ENCODE results near the gene FAM124A. TPM values are rescaled to one million over a fixed set of nuclear protein-coding genes. Genes with fewer than 3 reads are reported as not detected.

FAM124A gene
- total and polyA plus RNA-seq, 2 donors from 2014 or later: 3.5 to 7.7 TPM

- no peak for TF ChIP-seq CTCF (IDR thresholded peaks at IDR 0.05; ENCODE audit: borderline replicate concordance, extremely low read depth, insufficient read depth)
- no peak for FAIRE-seq
- Histone ChIP-seq H3K36me3 (ENCODE audit: control insufficient read depth in 2 of 3, insufficient read depth in 3 of 3, low read length in 3 of 3) (no peaks in the 10 kb centered on the region), H3K27me3 (ENCODE audit: control insufficient read depth, insufficient read depth, low read length) (no peaks in the 10 kb centered on the region), H3K27ac (ENCODE audit: low read depth in 2 of 2, low read length in 2 of 2) (no peak overlapping the region), H3K9ac (ENCODE audit: low read length in 3 of 3) (no peak overlapping the region), H3K4me3 (ENCODE audit: low read length in 3 of 3) (no peak overlapping the region), H3K9me3 (ENCODE audit: control insufficient read depth in 2 of 3, insufficient read depth in 1 of 3, low read length in 3 of 3) (no peaks in the 10 kb centered on the region), H3K4me1 (ENCODE audit: control insufficient read depth in 2 of 3, insufficient read depth in 2 of 3, low read depth in 1 of 3, low read length in 3 of 3) (peaks cover 0 to 3% (median 0%) of the 10 kb centered on the region in 3 donors)
- intact Hi-C loops (cut with DNase I): no loop called here
- no peak for DNase-seq
Measured at GRCh38 chr13:51266642-51267041, 44.4 kb downstream of the FAM124A start.

- Histone ChIP-seq H3K4me1 (ENCODE audit: control insufficient read depth in 2 of 3, insufficient read depth in 2 of 3, low read depth in 1 of 3, low read length in 3 of 3) (peaks cover 0 to 3% (median 0%) of the 10 kb centered on the region in 3 donors), H3K36me3 (ENCODE audit: control insufficient read depth in 2 of 3, insufficient read depth in 3 of 3, low read length in 3 of 3) (no peaks in the 10 kb centered on the region), H3K9me3 (ENCODE audit: control insufficient read depth in 2 of 3, insufficient read depth in 1 of 3, low read length in 3 of 3) (no peaks in the 10 kb centered on the region), H3K4me3 (ENCODE audit: low read length in 3 of 3) (no peak overlapping the region), H3K9ac (ENCODE audit: low read length in 3 of 3) (no peak overlapping the region), H3K27ac (ENCODE audit: low read depth in 2 of 2, low read length in 2 of 2) (no peak overlapping the region), H3K27me3 (ENCODE audit: control insufficient read depth, insufficient read depth, low read length) (no peaks in the 10 kb centered on the region)
- TF ChIP-seq CTCF (IDR thresholded peaks at IDR 0.05; ENCODE audit: borderline replicate concordance, extremely low read depth, insufficient read depth): no peak
- DNase-seq (no peak), FAIRE-seq (no peak)
- intact Hi-C loops (cut with DNase I): no loop called here
Measured at GRCh38 chr13:51267622-51268021, 45.4 kb downstream of the FAM124A start.

DNA sequence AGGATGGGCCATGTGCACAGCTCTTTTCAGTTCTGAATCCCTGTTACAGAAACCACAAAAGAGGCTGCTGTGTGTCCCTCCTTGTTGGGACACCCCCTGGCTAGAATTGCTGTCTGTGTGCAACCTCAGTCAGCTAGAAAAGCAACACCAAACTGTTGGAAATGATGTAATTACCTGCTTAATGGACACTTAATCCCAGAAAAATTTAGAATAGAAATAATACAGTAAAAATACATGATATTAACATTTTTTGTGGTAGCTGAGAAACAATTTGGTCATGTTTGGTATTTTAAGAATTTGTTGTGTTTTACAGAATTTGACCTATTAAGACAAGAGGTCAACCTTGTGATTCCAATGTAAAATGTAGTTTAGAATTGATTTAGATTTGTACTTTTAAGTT is 46.8 kb downstream of the FAM124A start:
- no peak overlapping the region for H3K4me3 ChIP-seq (ENCODE audit: low read length in 3 of 3)
- peaks cover 0 to 3% (median 0%) of the 10 kb centered on the region in 3 donors for H3K4me1 ChIP-seq (ENCODE audit: control insufficient read depth in 2 of 3, insufficient read depth in 2 of 3, low read depth in 1 of 3, low read length in 3 of 3)
- FAIRE-seq (no peak), DNase-seq (no peak)
- H3K9me3 ChIP-seq (ENCODE audit: control insufficient read depth in 2 of 3, insufficient read depth in 1 of 3, low read length in 3 of 3): no peaks in the 10 kb centered on the region
- TF ChIP-seq CTCF (IDR thresholded peaks at IDR 0.05; ENCODE audit: borderline replicate concordance, extremely low read depth, insufficient read depth): no peak
- no peak overlapping the region for H3K9ac ChIP-seq (ENCODE audit: low read length in 3 of 3)
- no peaks in the 10 kb centered on the region for H3K36me3 ChIP-seq (ENCODE audit: control insufficient read depth in 2 of 3, insufficient read depth in 3 of 3, low read length in 3 of 3)
- intact Hi-C loops (cut with DNase I): no loop called here
- H3K27me3 ChIP-seq (ENCODE audit: control insufficient read depth, insufficient read depth, low read length): no peaks in the 10 kb centered on the region
- H3K27ac ChIP-seq (ENCODE audit: low read depth in 2 of 2, low read length in 2 of 2): no peak overlapping the region

All from kidney (tissue), 14 donors.